GM19455 (cell line): ENCODE results near the gene MTR.

Experiments used
- ATAC-seq: cut with Tn5 transposase; IDR thresholded peaks from one replicate; pipeline ENCODE4 v1.9.1; 2021; ENCODE audit not compliant: unreplicated experiment

MTR gene

DNA sequence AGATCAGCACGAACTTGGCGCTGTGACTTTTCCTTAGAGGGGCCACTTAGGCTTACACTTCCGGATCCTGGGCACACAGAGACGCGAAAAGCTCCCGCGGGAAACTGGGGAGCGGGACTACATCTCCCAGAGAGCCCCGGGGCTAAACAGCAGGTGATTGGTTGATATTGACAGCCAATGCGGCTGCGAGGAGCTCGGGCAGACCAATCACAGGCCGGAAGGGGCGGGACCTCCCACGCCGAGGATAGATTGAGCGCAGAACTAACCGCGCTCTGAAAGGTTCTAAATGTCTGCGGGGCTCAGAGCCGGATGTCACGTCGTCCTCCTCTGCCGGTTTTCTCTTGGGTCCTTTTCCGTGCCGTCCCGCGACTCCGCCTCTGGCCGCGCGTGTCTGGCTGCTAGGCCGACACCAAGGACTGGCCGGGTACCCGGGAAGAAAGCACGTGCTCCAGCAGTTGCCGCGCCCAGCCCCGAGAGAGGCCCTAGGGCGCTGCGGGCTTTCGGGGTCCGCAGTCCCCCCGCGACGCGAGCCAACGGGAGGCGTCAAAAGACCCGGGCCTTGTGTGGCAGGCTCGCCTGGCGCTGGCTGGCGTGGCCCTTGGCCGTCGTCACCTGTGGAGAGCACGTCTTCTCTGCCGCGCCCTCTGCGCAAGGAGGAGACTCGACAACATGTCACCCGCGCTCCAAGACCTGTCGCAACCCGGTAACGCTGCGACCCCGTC lies at the start of gene MTR:
MTR (plus strand) TSS at position 258 of the 722 bp plus-strand sequence; CDS start at position 670, 412 bp downstream.
- ATAC-seq, result peak; percentile 99

DNA sequence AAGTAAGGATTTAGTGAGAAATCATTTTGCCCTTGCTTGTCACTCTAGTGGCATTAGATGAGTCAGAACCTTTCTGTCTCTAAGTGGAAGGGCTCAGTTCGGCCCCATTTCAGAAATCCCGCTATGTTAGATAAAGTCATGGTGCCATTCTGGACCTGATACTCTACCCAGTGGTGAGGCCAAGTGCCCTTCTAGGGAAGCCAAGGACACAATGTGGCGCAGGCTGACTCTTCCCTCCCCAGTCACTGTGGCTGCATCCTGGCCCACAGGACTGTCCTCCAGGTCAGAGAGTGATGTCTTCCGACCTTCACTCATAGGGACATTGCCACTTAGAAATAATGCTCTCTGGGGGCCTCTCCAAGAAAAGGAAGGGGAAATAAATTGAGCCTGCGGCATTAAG lies 48.3 kb upstream of the MTR start:
- ATAC-seq, result no peak

DNA sequence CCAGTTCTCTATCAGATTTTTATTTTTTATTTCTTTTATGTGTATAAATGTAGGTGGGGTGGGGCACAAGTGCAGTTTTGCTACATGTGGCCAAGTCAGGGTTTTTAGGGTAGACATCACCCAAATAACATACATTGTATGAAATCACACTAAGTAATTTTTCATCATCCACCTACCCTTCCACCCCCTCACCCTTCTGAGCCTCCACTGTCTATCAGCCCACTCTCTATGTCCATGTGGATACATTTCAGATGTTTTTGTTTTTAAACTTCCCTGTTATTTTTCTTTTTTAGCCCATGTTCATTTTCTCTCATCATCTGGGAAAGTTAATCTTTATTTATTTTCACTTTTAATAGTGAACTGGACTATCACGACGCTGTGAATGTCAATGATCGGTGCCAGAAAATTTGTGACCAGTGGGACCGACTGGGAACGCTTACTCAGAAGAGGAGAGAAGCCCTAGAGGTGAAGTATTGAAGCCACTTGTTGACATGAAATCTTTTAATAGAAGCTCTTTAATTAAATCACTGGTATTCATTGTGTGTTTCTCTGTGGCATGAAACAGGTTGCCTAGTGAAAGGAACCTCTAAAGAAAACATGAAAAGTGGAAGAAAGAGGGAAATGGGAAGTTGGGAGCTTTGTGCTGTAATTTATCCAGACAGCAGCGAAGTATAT lies 47.6 kb upstream of the MTR start:
- ATAC-seq, result no peak

DNA sequence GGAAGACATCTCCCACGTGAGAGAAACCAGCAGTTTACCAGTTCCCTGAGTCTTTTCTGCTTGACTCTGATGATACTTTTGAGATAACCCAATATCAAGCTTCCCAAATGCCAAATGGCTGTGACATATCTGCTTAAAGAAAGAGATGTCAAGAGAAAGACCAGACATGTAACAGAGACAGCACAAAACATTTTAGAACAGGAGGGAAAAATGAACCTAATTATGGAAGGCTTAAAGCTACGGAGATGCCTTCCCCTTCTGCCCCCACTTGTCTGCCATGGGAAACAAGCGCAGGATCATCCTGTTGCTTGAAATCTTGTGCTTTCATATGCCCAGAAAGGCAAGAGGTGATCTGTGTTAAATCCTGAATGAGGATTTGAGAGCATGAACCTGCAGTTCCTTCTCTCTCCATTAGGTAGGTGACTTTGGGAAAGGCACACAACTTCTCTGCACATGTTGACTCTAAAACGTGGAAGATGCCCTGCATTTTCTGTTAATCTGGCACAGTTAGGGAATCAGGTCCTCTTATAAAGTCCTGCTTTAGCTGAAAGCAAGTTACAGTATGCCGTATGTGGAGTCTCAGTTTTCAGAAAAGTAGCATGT lies 46.7 kb upstream of the MTR start:
- no peak for ATAC-seq

DNA sequence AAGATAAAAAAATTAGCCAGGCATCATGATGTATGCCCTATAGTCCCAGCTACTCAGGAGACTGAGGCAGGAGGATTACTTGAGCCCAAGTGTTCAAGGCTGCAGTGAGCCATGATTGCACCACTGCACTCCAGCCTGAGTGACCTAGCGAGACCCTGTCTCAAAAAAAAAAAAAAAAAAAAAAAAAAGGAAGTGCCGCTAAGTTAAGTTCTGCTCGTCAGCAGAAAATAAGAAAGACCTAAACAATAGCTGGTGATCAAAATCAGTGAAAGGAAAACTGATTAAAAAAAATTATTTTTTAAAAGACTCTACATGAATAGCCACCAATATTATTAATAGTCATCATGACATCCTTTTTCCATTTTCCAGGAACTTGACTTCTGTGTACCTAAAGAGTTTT lies 44.2 kb upstream of the MTR start:
- ATAC-seq, result no peak

DNA sequence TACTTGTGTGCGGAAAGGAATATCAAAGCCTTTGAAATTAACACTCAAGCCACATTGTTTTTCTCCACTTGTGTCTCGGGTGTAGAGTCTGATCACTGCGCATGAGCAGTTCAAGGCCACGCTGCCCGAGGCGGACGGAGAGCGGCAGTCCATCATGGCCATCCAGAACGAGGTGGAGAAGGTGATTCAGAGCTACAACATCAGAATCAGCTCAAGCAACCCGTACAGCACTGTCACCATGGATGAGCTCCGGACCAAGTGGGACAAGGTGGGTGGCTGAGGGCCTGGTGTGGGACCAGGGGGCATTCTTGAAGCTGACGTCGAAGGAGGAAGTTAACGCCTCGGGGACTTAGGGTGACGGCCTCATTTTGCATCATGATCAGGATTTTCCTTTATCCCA lies 43.7 kb upstream of the MTR start:
- ATAC-seq, result no peak

- no peak for ATAC-seq
Measured at GRCh38 chr1:236751935-236752334, 43.2 kb upstream of the MTR start.

GRCh38 chr1:236753516-236753915 lies 41.6 kb upstream of the MTR start:
- no peak for ATAC-seq

DNA sequence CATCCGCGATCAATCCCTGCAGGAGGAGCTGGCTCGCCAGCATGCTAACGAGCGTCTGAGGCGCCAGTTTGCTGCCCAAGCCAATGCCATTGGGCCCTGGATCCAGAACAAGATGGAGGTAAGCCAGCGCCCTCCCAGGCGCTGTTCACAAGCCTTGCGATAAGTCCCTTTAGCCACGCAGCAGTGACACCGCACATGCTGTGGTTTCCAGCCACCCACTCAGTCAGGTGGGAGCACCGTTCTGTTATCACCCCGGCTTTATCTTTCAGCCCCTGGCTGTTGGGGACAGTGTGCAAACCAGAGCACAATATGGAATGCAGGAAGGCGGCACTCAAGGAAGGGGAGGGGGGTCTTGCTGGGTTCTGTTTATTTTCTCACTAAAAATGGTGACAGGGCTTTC lies 41.1 kb upstream of the MTR start:
- ATAC-seq, result no peak

DNA sequence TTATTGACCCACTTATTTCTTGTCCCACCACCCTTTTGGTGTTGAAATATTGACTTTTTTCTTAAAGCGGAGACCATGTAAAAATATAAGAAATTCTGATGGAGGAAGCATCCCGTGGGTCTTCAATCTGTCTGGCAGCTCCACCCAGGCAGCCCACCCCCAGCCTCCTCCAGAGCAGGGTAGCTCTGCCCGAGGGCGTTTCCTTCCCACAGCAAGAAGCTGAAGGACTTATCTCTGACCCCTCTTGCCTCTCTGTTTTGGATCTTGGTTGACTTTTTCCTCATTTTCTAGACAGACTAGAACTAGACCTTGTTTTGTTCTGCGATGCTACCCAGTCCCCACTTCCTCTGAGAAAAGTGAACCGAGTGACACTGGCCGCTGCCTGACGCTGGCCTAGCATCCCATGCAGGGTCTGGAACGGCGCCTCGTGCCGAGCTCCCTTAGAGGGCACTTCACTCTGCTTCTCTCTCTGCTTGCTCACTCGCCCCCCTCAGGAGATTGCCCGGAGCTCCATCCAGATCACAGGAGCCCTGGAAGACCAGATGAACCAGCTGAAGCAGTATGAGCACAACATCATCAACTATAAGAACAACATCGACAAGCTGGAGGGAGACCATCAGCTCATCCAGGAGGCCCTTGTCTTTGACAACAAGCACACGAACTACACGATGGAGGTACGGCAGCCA lies 40.4 kb upstream of the MTR start:
- no peak for ATAC-seq

DNA sequence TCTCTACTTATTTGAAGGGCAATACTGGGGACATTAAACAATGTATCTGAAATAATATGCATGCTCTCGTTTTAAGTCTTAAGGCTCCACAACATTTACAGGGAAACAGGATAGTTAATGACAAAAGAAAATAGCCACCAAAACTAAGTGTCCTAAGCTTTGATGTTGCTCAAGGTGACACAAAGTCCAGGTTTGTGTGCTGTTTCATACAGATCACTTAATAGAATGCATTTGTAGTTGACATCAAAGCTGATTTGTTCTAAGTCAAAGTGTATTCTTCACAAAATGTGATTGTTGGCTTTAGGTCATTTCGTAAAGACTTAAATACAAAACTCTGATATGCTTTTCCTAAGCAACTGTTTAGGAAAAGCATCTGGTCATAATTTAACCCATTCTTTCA lies 37.5 kb upstream of the MTR start:
- ATAC-seq, result no peak

- ATAC-seq, result no peak
Measured at GRCh38 chr1:236759252-236759859, 35.7 kb upstream of the MTR start.

- no peak for ATAC-seq
Measured at GRCh38 chr1:236760480-236760879, 34.6 kb upstream of the MTR start.

GRCh38 chr1:236760986-236761385 lies 34.1 kb upstream of the MTR start:
- ATAC-seq, result no peak

DNA sequence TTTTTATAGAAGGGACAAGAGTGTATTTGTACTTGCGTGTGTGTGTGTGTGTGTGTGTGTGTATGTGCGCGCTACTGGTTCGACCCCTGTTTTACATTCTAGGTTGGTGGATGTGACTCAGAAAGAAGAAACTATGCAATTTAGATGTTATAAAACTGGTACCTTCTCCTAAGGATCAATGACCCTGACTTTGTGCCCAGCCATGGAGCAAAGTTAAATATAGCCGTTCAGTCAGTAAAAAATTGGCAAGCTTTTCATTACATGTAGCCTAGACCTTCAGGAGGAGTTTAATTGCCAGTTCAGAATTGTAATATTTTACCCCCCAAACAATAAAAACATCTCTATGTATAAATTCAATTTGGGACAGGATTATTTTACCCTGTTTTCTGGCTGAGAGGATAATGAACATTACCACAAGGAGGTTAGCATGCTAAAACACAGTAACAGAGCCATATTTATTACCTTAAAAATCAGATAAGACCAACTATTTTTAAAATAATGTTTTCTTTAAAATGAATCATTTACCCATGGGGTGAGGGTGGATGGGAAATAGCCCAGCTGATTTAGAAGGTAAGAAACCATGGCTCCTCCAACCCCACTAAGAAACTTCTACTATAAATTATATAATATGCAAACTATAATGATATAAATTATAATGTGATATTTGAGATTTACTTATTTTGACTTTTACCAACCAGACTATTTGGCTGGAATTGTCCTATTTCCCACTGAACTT lies 33.5 kb upstream of the MTR start:
- ATAC-seq, result no peak

DNA sequence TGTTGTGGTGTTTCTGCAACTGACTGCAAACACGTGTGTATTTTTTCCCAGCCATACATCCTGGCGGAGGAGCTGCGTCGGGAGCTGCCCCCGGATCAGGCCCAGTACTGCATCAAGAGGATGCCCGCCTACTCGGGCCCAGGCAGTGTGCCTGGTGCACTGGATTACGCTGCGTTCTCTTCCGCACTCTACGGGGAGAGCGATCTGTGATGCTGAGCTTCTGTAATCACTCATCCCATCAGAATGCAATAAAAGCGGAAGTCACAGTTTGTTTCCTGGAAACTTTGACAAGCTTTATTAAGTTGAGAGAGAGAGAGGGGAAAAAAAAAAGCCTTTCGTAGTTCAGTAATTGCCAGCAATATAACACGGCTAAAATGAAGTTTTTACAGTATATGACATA lies 32.7 kb upstream of the MTR start:
- no peak for ATAC-seq

DNA sequence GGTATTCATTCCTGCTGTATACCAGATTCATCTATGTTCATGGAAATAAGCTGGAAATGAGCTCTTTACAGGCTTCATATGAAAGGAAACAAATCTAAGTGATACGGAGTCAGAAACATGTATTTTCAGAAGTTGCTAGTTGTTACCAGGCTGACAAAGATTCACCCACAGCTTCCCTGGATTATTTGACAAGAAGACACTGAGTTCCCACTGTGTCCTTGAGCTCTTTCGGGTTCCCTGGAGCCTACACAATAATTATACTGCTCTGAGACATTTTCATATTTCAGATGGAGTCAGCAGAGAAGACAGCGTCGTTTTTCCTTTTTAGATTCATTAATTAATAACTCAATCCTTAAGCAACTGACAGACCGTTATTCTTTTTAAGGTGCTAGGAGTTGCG lies 29.3 kb upstream of the MTR start:
- ATAC-seq, result no peak

- ATAC-seq, result no peak
Measured at GRCh38 chr1:236766506-236766905, 28.6 kb upstream of the MTR start.

GRCh38 chr1:236767276-236767675 lies 27.8 kb upstream of the MTR start:
- ATAC-seq, result no peak

GRCh38 chr1:236768601-236769000 lies 26.5 kb upstream of the MTR start:
- no peak for ATAC-seq

GRCh38 chr1:236773919-236774318 lies 21.2 kb upstream of the MTR start:
- no peak for ATAC-seq
